ENCODE data around the gene ARHGAP24.
A peak's percentile ranks its signal among the peaks of the same experiment; 100 is the strongest.
"Not testable (repeated sequence)": the region's sequence is repeated elsewhere in the genome, so short reads cannot be mapped to it uniquely, and the experiment has no call there.

Gene ARHGAP24

DNA sequence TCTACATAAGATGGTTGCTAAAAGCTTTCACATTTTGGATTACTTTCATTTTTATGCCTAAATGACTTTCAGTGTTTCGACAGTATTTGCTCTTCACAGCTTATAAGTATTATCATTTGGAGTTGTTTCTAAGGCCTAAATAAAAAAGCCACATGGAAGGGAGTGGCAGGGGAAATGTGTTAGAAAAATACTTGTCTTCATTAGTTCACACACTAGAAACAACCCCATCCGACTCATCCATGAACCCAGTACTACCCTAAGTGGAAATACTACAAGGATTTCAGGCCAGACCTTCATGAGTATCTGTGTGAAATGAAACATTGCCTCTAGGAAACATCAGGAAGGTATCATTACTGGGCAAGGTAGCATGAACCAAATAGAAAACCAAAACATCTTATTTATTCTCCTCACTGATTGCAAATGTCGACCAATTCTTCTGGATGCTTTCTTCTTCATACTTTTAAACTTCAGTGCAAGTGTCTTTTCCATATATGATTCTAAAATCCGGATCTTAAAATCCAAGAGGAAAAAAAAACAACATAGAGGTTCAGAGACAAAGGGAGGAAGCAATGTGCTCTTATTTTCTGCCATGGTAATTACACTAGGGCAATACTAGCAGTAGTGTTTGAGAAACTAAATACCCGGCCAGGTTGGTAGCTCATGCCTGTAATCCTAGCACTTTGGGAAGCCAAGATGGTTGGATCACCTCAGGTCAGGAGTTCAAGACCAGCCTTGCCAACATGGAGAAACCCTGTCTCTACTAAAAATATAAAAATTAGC lies 349.4 kb downstream of the ARHGAP24 start:
- no peak for DNase-seq

DNA sequence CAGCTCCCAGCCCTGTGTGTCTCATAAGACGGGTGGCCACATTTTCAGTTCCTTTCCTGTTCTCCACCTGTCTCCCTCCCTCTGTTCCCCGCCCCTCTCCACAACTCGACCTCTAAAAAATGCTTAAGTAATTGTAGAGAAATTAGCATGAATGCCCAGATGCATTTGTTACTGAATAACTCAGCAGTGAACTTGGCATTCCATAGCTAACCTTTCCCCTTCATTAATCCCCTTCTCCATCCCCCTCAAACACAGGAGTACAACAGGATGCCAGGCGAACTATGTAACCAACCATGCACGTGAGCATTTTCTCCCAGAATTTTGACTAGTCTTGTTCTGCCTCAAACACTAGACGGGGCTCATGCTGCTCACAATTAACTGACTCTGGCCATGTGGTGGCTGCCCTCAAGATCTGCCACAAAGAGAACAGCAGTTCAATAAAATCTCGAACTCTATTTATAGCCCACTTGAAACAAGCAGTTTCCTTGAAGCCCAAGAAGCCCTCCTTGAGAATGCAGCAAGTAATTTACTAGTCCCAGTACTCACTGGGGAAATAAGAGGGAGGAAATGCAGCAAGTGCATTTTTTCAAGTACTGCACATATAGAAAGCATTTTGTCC lies 351.2 kb downstream of the ARHGAP24 start:
- DNase-seq = no peak

DNA sequence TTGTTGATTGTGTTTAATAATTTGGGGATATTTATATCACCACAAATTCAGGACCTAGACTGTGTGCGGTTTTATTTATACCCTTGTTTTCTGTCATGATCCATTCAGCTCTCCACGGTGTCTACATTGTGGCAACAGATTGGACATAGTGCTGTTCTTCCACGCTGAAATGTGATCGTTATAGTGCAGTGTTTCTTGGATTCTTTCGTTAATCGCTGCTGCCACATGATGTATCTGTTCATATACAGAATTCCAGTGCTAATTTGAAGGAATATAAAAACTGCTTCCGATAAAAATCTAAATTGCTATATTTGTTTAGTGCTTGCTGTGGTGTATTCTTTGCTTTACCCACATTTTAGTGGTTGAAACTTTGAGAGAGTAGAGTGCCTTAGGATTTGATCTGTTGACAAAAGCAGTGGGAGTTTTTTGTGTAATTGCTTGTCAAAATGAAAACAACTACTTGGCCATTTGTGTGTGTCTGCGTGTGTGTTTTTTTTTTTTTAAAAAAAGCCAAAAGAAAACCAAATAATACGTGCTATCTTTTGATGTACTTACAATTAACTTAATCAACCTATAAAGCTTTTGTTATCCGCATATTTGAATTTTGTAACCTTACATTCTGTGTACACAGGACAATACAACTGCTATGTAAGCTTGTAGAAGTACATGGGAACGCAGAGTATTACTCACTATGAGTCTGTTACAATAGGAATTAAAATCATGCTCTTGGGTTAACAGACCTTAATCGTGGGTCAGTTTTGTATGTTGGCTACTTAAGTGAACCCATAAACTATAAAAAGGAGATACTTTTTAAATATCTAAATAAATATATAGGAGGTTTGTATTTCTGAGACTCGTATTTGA lies 353.3 kb downstream of the ARHGAP24 start:
- DNase-seq = no peak

DNA sequence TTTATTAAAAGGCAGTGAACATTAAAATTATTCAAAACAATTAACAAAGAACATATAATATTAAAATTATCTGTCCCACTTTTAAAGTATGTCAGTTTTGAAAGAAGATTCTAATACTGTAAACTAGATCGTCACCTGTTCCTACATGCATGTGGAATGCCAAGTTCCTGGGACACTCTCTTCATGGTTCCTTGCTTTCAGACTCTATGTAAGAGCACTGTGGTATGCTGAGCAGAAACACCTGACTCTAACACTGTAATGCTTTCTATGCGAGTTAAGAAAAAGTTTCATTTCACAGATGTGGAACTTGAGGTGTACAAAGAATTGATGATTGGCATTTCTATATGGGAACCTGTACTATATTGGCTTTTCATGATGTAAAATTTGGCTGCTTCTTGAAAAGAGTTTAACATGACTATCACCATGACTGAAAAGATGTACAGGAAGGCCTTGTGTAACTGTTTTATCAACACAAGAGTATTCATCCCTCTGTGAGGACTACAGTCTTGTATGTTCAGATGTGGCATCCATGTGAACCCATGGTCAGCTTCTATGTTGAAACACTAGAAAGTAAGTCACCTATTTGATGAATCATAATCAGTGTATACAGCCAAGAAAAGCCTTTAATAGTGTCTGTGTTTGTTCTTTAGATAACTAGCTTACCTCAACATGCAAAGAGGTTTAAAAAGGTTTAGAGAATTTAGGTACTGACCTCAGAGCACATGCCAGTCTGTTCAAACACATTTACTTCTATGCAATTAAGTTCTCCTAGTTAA lies 354.5 kb downstream of the ARHGAP24 start:
- DNase-seq = no peak

DNA sequence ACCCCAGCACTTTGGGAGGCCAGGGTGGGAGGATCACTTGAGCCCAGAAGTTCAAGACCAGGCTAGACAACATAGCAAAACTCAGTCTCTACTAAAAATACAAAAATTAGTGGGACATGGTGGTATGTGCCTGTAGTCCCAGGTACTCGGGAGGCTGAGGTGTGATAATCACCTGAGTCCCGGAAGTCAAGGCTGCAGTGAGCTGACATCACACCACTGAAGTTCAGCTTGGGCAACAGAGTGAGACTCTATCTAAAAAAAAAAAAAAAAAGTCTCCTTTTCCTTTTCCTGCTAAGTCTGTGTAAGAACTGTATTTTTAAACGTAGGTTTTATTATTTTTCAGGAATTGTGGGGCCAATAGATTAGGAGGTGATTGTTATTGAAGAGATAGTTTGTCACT lies 356.7 kb downstream of the ARHGAP24 start:
- DNase-seq = no peak

DNA sequence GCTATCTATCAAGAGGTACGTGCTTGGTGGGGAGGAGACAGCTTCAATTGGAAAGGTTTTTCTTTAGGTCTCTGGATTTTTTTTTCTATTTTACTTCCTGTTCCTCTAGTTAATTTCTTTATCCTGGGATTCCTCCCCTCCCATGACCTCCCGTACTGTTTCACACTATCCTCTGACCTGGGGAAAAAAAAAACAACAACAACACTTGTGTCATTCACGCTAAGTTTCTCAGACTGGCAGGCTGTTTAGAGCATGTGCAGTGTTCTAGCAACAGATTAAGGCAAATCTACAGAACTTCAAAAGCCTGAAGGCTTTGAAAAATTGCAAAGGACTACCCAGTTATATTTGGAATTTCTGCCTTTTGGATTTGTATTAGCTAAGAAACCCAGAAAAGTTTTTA lies 358.4 kb downstream of the ARHGAP24 start:
- DNase-seq = no peak

DNA sequence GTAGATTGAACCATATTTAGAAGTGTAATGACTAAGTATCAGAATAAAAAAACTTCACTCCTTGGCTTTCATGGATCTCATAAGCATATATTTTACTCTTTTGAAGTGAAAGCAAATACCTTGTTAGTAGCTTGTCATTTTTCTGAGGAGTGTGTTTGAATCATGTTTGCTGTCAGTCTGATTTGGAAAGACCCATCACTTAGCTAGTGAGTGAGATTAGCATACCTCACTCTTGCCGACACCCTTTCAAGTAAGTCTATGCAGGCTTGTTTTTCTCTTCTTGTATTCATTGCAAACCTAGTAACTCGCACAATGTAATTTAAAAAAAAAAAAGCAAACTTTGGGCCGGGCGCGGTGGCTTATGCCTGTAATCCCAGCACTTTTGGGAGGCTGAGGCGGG lies 360.0 kb downstream of the ARHGAP24 start:
- DNase-seq = no peak

DNA sequence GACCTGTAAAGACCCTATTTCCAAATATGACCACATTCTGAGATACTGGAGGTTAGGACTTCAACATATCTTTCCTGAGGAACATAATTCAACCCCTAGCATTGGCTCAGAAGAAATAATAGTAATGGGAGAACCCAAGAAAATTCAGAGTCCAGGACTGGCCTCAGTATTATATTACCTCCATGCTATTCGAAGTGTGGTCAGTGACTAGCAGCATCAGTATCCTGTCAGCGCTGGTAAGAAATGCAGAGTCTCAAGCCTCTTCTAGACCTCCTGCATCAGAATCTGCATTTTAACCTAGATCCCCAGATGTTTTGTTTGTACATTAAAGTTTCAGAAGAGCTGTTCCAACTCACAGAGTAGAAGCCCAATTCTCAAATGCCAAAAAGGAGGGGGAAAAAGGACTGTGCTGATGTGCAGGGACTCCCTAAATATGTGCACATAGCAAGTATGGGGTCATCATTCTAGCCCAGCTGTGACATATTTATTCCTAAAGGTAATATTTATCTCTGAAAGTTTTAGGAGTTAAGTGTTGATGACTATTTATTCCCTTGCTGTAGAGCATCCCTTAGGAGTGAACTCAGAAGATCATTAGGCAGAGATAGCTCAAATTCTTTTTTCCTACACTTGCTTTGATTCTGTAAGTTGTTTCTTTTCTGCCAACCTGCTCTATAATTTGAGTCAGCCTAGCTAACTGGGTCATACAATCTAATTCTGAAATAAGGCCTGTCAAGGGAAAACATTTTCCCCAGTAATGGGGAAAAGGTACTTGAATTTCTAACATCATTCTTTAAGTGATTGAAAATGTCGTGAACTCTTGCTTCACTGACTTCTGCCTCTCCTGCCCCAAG lies 361.9 kb downstream of the ARHGAP24 start:
- no peak for DNase-seq

DNA sequence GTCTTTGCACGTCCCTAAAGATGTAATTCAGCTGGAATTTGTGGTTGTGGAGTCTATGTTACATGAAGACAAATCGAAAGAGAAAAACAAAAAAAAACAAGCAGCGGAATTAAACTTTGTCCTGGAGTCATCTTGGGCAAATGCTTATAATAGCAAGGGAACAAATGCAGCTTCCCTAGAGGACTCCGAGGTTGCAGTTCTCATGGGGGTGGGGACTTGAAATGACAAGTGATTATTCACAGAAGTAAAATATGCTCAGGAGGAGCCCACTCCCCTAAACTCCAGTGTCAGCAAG lies 362.4 kb downstream of the ARHGAP24 start:
- DNase-seq = no peak

DNA sequence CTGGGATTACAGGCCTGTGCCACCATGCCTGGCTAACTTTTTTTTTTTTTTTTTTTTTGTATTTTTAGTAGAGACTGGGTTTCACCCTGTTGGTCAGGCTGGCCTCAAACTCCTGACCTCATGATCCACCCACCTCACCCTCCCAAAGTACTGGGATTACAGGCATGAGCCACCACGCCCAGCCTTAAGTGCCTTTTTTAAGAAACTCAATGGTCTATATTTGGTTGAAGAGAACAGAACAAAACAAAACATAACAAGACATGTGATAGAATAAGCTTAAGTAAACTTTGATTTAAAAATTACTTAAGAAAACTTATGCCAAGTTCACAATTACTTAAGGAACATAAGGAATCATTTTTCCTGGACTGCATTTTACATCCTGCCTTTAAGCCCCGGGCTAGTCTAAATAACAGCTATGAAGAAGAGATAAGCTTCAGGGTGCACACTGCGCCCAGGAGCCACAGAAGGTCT lies 365.1 kb downstream of the ARHGAP24 start:
- DNase-seq = not testable (repeated sequence)

DNA sequence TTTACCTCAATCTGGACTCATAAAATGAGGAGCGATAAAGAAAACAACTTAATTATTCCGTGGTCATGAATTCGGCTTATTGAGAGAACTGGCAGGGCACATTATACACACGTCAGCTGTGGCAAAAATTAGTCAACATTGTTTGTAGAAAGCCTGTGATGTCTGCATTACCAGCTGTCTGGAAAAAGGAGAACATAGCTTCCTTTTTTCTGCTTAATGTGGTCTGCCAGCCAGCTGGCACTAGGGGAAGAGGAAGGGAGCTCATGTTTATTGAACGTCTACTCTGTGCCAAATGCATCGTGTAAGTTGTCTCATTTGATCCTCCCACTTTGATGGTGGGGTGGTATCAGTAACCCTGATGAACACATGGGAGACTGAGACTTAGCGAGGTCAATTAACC lies 367.6 kb downstream of the ARHGAP24 start:
- DNase-seq = no peak

DNA sequence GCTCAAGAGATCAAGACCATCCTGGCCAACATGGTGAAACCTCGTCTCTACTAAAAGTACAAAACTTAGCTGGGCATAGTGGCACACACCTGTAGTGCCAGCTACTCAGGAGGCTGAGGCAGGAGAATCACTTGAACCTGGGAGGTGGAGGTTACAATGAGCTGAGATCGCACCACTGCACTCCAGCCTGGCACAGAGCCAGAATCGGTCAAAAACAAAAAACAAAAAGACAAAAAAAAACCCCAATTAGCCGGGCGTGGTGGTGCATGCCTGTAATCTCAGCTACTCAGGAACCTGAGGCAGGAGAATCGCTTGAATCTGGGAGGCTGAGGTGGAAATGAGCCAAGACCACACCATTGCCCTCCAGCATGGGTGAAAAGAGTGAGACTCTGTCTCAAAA lies 378.8 kb downstream of the ARHGAP24 start:
- DNase-seq = not testable (repeated sequence)

DNA sequence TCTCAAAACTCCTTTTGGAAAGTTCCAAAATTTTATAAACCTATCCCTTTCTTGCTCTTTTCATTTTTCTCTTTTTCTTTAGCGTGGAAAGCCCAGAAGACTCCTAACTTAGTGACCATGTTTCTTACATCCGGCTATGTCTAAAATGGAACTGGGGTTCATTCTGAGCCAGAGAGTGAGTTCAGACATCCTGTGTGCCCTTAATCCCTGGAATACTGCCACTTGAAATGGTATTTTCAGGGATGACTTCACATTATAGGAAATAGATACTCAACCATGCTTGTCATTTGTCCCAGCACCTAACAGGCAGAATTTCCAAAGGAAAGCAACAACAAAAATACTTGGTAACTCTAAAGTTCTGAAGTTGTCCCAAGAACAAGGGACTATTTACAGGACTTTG lies 379.6 kb downstream of the ARHGAP24 start:
- DNase-seq = no peak

DNA sequence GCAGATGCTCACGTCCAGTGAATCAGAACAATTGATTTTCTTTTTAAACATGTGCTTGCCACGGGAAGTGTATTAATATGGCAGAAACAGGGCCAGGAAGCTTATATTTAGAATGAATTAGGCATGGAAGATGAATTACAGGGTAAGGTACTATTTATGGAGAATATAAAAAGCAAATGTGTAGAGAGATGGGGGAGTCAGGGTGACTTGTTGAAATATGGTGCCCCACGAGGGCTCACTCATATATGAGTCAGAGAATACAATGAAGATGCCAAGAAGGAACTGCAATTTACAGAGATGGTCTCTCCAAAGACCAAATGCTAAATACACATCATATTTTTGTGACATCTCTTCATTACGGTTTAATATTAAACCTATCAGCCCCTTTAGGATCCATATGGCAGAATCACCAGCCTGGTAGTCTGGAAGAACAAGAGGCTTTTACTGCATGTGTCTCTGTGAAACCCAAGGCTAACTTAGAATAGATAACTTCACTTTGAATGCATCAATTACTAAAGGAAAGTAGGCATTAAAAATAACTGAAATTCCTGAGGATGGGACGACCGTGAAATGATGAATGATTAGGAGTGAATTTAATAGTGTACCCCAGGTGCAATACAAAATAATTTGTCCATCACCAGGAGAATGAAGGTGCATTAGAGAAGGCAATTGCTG lies 385.3 kb downstream of the ARHGAP24 start:
- DNase-seq = no peak

DNA sequence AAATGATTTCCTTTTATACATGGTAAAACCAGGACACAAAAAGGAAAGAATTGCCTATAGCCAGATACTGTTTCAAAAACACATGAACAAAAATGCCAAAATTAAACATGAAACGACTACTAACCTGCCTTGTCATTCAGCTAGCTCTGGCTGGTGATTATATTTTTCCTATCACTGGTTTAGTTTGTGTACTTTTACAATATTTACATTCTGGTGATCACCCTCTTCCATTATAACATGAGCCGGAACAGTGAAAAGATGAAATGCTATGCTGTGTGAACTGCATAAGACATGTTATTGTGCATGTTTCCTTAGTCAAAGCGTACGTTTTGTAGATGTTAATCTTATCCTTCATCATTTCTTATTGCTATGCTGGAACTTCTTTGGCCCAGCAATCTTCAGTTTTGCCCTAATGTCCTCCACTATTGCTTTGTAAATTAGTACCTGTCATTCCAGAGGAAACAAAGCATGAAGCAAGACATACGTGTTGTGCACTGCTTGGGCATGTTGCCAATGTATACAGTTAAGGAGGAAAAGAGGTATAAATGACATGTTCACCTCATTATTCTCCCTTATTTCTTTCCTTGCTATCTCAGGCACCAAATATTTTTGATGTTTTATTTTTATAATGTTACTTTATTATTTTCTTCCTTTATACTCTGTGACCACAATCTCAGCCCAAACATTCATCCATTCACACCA lies 386.3 kb downstream of the ARHGAP24 start:
- no peak for DNase-seq

DNA sequence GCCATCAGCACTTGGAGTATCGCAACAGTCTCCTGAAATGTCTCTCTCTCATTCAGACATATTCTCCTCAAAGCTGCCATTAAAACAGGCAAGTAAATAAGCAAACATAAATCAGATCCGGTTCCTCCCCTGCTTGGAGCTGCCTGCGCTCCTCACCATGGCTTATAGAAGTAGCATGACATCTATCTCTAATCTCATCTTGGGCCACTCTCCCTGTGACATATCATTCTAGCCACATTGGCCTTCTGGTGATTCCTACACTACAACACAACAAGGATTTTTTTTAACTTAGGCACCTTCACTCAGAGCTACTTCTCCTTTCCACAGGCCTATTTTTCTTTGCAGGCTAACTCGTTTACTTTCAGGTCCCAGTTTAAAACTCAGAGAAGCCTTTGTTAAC lies 387.9 kb downstream of the ARHGAP24 start:
- no peak for DNase-seq

DNA sequence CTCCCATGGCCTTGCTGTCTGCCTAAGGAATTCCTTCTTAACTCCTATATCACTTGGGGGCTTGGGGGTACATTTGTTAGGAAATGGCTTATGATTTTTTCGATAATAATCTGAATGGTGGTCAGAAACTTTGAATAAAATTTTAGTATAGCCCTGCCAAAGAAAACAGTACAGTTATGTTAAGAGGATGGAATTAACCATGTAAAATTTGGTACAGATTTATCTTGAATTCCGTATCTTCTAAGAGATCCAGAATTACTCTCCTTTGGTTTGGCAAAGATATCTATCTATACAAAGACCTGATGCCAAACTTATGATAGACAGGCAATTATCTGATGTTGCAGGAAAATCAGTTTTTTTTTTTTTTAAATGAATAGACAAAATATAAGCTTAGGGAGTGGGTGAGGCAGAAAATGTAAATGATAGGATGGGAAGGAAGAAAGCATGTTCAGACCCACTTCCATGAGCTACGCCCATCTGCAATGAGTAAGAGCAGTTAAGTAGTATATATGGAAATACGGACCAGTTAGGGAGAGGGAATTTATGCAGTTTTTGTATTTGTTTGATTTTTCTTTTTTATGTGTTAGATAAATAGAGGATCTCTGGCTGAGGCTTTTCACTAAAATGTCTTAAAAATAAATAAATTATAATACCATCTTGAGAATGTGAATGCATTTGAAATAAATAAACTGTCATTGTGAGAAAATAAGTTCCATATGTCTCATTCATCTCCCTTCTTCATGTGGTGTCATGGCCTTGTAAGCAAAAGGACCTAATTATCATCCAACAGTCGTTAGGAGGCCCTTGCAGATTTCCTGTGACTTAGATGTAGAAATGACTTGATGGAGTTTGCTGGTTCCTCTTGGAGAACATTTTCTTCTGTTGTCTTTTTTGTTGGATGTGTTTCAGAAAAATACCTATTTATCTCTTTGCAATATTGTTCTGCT lies 389.6 kb downstream of the ARHGAP24 start:
- no peak for DNase-seq

DNA sequence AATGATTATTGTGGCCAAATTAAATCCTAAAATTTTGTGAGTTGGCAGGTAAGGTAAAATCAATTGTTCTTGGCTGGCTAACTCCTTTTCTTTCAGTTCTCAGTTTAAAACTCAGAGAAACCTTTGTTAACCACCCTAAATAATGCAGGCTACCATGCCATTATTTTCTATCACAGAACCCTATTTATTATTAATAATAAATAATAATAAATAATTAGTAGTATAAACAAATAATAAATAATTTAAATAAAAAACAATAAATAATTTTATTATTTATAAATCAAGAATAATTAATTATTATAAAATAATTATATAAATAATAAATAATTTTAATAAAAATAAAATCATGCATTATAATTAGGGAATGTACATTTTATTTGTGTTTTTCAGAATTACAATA lies 390.3 kb downstream of the ARHGAP24 start:
- no peak for DNase-seq

DNA sequence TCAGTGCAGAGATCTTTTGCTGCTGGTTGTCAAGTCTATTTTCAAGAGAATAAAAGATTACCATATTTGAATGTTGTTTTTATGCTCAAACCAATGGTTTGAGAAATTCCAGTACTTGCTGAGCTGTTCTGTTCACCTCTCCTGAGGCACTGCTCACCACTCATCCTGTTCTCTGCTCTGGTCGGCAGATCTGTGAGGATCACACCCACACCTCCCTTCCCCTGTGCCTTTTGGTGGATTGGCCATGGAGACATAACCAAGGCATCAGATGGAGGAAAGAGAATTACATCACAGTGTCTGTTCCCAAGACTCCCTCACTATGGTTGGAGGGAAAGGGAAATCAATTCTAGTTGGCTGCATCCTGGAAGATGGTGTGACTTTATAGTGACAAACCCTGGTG lies 391.6 kb downstream of the ARHGAP24 start:
- DNase-seq = peak; percentile 15

DNA sequence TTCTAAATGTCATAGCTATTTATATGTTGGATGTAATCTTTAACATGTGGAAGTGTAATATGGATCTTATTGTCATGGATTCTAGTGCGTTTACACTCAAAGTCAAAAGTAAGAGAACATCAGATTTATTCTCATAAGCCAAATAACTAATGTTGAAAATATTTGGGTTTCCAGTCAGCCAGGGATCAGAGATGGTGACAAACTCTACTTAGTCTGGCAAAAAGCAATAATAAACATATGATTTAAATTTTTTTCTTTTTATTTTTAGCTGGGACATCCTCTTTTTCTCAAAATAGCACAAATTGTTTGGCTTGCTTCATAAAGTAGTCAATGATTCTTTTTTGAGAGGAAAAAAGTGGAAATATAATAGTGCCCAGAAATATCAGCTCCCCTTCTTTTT lies 392.3 kb downstream of the ARHGAP24 start:
- DNase-seq = no peak

Data from activated CD4-positive, alpha-beta T cell treated with anti-CD3 and anti-CD28 coated beads, Interleukin-2, amount 50 U/mL, for 16 hours (primary cell).